DND-41 (cell line): Measurements from ENCODE around the gene MBP.
A peak's percentile ranks its signal among the peaks of the same experiment; 100 is the strongest.

Experiments
- ATAC-seq: fragments of 200-7000 bp; cut with Tn5 transposase; 3 replicates; pipeline ENCODE4 v1.9.1; 2021; ENCODE audit warnings: low read depth; ENCODE audit not compliant: insufficient read depth
- DNase-seq: peaks from one replicate; pipeline ENCODE4 v3.0.0-alpha.2; 2020
- H2AFZ ChIP-seq: 2 replicates; pipeline ENCODE4 v1.6.0; 2012; ENCODE audit warnings: low read depth, low read length
- H3K27ac ChIP-seq: 2 replicates; pipeline ENCODE4 v1.5.1; 2012; ENCODE audit warnings: low read length, inconsistent platforms
- H3K27me3 ChIP-seq: fragments of 200-600 bp; sonication (generic); 2 replicates; pipeline ENCODE4 v1.6.0; 2012; ENCODE audit warnings: low read length, mild to moderate bottlenecking, inconsistent platforms; ENCODE audit not compliant: insufficient read depth, poor library complexity
- H3K36me3 ChIP-seq: 2 replicates; pipeline ENCODE4 v1.5.1; 2012; ENCODE audit warnings: low read length, inconsistent platforms; ENCODE audit not compliant: insufficient read depth
- H3K4me1 ChIP-seq: 2 replicates; pipeline ENCODE4 v1.5.1; 2012; ENCODE audit warnings: mild to moderate bottlenecking, low read length; ENCODE audit not compliant: insufficient read depth
- H3K4me2 ChIP-seq: 2 replicates; pipeline ENCODE4 v1.6.0; 2012; ENCODE audit warnings: mild to moderate bottlenecking, moderate library complexity, low read length, inconsistent platforms; ENCODE audit not compliant: insufficient read depth
- H3K4me3 ChIP-seq, 2 experiments: fragments of 200-600 bp in 1 of 2; shearing (Covaris generic) in 1 of 2; 2 replicates each; pipeline ENCODE4 v1.5.1; 2012 to 2016; ENCODE audit warnings: inconsistent platforms in 2 of 2, low read length in 2 of 2, mild to moderate bottlenecking in 2 of 2, low read depth in 1 of 2, moderate library complexity in 1 of 2
- H3K79me2 ChIP-seq: 2 replicates; pipeline ENCODE4 v1.6.0; 2012; ENCODE audit warnings: low read length, inconsistent platforms; ENCODE audit not compliant: insufficient read depth
- H3K9ac ChIP-seq: 2 replicates; pipeline ENCODE4 v1.6.0; 2012; ENCODE audit warnings: low read depth, mild to moderate bottlenecking, inconsistent platforms, low read length, moderate library complexity
- H3K9me3 ChIP-seq: 2 replicates; pipeline ENCODE4 v1.5.1; 2012; ENCODE audit warnings: low read length, moderate library complexity, mild to moderate bottlenecking, inconsistent platforms; ENCODE audit not compliant: insufficient read depth, severe bottlenecking
- H4K20me1 ChIP-seq: 2 replicates; pipeline ENCODE4 v1.6.0; 2012; ENCODE audit warnings: low read length; ENCODE audit not compliant: insufficient read depth
- EZH2 ChIP-seq: IDR thresholded peaks from 3 replicates; pipeline ENCODE4 v1.6.1; 2012; ENCODE audit warnings: borderline replicate concordance, low read depth, mild to moderate bottlenecking, moderate library complexity, low read length, inconsistent platforms; ENCODE audit not compliant: severe bottlenecking
- TF ChIP-seq, protein P1 (sequence below): IDR thresholded peaks from 2 replicates; pipeline ENCODE4 v1.5.1; 2012; ENCODE audit warnings: borderline replicate concordance, low read length, moderate library complexity, mild to moderate bottlenecking; ENCODE audit not compliant: poor library complexity, severe bottlenecking; ENCODE audit errors: extremely low read depth

Gene MBP

GRCh38 chr18:77113361-77114151, 19.0 kb downstream of the MBP start:
- peak overlapping the region; percentile 97 for H3K27ac ChIP-seq
- no peaks in the 10 kb centered on the region for H3K9me3 ChIP-seq
- H3K4me3 ChIP-seq: no peak overlapping the region
- H3K79me2 ChIP-seq: peaks cover 88% of the 10 kb centered on the region
- H2AFZ ChIP-seq: no peak overlapping the region
- H3K4me1 ChIP-seq: peaks cover 94% of the 10 kb centered on the region
- no peak overlapping the region for H3K4me2 ChIP-seq
- DNase-seq (no peak), ATAC-seq (no peak)
- peaks cover 48% of the 10 kb centered on the region for H3K36me3 ChIP-seq
- no peak overlapping the region for H3K9ac ChIP-seq
- no peak for TF ChIP-seq EZH2
- TF ChIP-seq, protein P1, sequence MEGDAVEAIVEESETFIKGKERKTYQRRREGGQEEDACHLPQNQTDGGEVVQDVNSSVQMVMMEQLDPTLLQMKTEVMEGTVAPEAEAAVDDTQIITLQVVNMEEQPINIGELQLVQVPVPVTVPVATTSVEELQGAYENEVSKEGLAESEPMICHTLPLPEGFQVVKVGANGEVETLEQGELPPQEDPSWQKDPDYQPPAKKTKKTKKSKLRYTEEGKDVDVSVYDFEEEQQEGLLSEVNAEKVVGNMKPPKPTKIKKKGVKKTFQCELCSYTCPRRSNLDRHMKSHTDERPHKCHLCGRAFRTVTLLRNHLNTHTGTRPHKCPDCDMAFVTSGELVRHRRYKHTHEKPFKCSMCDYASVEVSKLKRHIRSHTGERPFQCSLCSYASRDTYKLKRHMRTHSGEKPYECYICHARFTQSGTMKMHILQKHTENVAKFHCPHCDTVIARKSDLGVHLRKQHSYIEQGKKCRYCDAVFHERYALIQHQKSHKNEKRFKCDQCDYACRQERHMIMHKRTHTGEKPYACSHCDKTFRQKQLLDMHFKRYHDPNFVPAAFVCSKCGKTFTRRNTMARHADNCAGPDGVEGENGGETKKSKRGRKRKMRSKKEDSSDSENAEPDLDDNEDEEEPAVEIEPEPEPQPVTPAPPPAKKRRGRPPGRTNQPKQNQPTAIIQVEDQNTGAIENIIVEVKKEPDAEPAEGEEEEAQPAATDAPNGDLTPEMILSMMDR: no peak
- H3K27me3 ChIP-seq: no peaks in the 10 kb centered on the region
- H4K20me1 ChIP-seq: no peaks in the 10 kb centered on the region

- Histone ChIP-seq H3K9me3 (no peaks in the 10 kb centered on the region), H3K4me2 (no peak overlapping the region), H3K9ac (no peak overlapping the region), H3K4me3 (no peak overlapping the region), H3K27ac (peak overlapping the region; percentile 66), H3K27me3 (no peaks in the 10 kb centered on the region), H3K36me3 (peaks cover 43% of the 10 kb centered on the region), H3K4me1 (peaks cover 97% of the 10 kb centered on the region), H2AFZ (no peak overlapping the region), H4K20me1 (no peaks in the 10 kb centered on the region), H3K79me2 (peaks cover 86% of the 10 kb centered on the region)
- ATAC-seq (no peak), DNase-seq (no peak)
- no peak for TF ChIP-seq EZH2
- TF ChIP-seq, protein P1: no peak
Observed at GRCh38 chr18:77112747-77113092, 19.9 kb downstream of the MBP start.

DNA sequence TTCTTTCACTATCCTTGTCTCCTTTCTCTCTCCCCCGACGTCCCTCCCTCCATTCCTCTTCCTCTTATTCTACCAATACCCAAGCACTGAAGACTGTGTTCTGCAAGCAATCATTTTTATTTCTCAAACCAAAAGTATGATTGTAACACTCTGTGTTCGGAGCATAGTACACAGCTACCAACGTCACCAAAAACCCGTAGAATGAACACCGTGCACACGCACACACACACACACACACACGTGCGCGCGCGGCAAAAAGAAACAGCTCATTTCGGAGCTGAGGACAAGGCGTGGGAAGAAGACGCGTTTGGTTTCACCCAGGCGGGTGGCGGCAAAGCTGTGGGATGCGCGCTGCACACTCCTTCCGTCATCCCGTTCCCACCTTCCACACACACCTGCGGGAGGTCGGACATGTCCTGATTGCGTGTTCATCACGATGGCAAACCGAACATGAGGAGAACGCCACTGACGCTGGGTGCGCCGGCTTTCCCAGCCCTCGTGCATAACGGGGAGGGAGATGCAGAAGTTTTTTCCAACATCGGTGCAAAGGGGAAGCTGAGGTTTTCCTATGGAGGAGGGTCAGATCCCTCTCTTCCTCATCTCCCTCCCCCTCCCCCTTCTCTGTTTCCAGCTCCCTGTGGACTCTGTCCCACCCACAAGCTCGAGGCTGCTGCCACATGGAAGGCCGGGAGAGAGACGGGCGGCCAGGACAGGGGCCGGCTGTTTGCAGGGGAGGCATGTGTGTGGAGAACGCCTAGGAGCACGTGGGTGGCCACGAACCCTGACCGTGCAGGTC, 20.4 kb downstream of the MBP start:
- no peaks in the 10 kb centered on the region for H3K27me3 ChIP-seq
- H3K4me3 ChIP-seq: no peak overlapping the region
- H3K79me2 ChIP-seq: peaks cover 85% of the 10 kb centered on the region
- H4K20me1 ChIP-seq: no peaks in the 10 kb centered on the region
- H3K9ac ChIP-seq: no peak overlapping the region
- no peak overlapping the region for H2AFZ ChIP-seq
- H3K9me3 ChIP-seq: no peaks in the 10 kb centered on the region
- ATAC-seq (no peak), DNase-seq (no peak)
- peaks cover 98% of the 10 kb centered on the region for H3K4me1 ChIP-seq
- peaks cover 39% of the 10 kb centered on the region for H3K36me3 ChIP-seq
- H3K4me2 ChIP-seq: no peak overlapping the region
- H3K27ac ChIP-seq: peak overlapping the region; percentile 66
- no peak for TF ChIP-seq EZH2
- TF ChIP-seq, protein P1: no peak
